CD14-positive monocyte (primary cell): ENCODE results near the gene MAN1C1. TPM values are rescaled to one million over a fixed set of nuclear protein-coding genes. Genes with fewer than 3 reads are reported as not detected.

ENCODE experiments used
- DNase-seq, 3 donors: peaks; one replicate each; pipeline ENCODE4 v3.0.0-alpha.2; 2011 to 2022
- H2AFZ ChIP-seq: 2 replicates; pipeline ENCODE4 v1.6.0; 2012; ENCODE audit warnings: mild to moderate bottlenecking, low read depth, low read length, inconsistent platforms; ENCODE audit not compliant: insufficient read depth, poor library complexity, severe bottlenecking
- H3K27ac ChIP-seq, 2 donors: 1 replicate in 1 of 2; 2 replicates in 1 of 2; pipeline ENCODE4 v1.5.1; 2012 to 2013; ENCODE audit warnings: low read length in 2 of 2, control low read depth in 1 of 2, inconsistent platforms in 1 of 2, low read depth in 1 of 2, mild to moderate bottlenecking in 1 of 2
- H3K27me3 ChIP-seq, 2 donors: one replicate each; pipeline versions ENCODE4 v1.6.0 to v1.6.1; 2011 to 2013; ENCODE audit warnings: low read length in 2 of 2; ENCODE audit not compliant: control insufficient read depth in 2 of 2, insufficient read depth in 2 of 2
- H3K36me3 ChIP-seq, 2 donors: replicated peaks in 1 of 2; 1 replicate in 1 of 2; 2 replicates in 1 of 2; pipeline versions ENCODE4 v1.5.1 to v1.6.1; 2012 to 2013; ENCODE audit warnings: low read length in 2 of 2, control low read depth in 1 of 2, inconsistent platforms in 1 of 2, mild to moderate bottlenecking in 1 of 2; ENCODE audit not compliant: insufficient read depth in 2 of 2, control insufficient read depth in 1 of 2
- H3K4me1 ChIP-seq, 2 donors: 1 replicate in 1 of 2; 2 replicates in 1 of 2; pipeline versions ENCODE4 v1.5.1 to v1.6.1; 2012 to 2013; ENCODE audit warnings: low read length in 2 of 2, control low read depth in 1 of 2, inconsistent platforms in 1 of 2, mild to moderate bottlenecking in 1 of 2, moderate library complexity in 1 of 2; ENCODE audit not compliant: insufficient read depth in 2 of 2, control insufficient read depth in 1 of 2
- H3K4me2 ChIP-seq: replicated peaks from 2 replicates; pipeline ENCODE3; 2012; ENCODE audit warnings: low read length, moderate library complexity, mild to moderate bottlenecking; ENCODE audit not compliant: poor library complexity, severe bottlenecking; ENCODE audit errors: extremely low read depth
- H3K4me3 ChIP-seq, 3 experiments: fragments of 200-600 bp in 1 of 3; sonication (generic) in 1 of 3; replicated peaks in 1 of 3; 1 replicate in 2 of 3; 2 replicates in 1 of 3; pipeline ENCODE4 v1.5.1; 2011 to 2013; ENCODE audit warnings: low read length in 3 of 3, mild to moderate bottlenecking in 3 of 3, control low read depth in 2 of 3, low read depth in 2 of 3, inconsistent platforms in 1 of 3, moderate library complexity in 1 of 3
- H3K79me2 ChIP-seq: 2 replicates; pipeline ENCODE4 v1.6.0; 2012; ENCODE audit warnings: mild to moderate bottlenecking, control low read depth, inconsistent platforms, low read length, moderate library complexity; ENCODE audit not compliant: insufficient read depth
- H3K9ac ChIP-seq: 2 replicates; pipeline ENCODE4 v1.6.0; 2017; ENCODE audit warnings: low read length, mild to moderate bottlenecking; ENCODE audit not compliant: insufficient read depth, poor library complexity, severe bottlenecking
- H3K9me3 ChIP-seq, 2 donors: replicated peaks in 1 of 2; 1 replicate in 1 of 2; 2 replicates in 1 of 2; pipeline versions ENCODE4 v1.5.1 to v1.6.1; 2012 to 2013; ENCODE audit warnings: low read length in 2 of 2, control low read depth in 1 of 2; ENCODE audit not compliant: control insufficient read depth in 1 of 2, insufficient read depth in 1 of 2
- H4K20me1 ChIP-seq: 2 replicates; pipeline ENCODE4 v1.6.0; 2012; ENCODE audit warnings: mild to moderate bottlenecking, low read length, control low read depth, moderate library complexity; ENCODE audit not compliant: insufficient read depth
- H3K27ac Mint-ChIP-seq, 7 donors: one replicate each; pipeline ENCODE4 v1.8.0; 2020; ENCODE audit warnings: mild to moderate bottlenecking in 7 of 7, mixed read lengths in 7 of 7, moderate library complexity in 6 of 7, inconsistent platforms in 2 of 7
- H3K27me3 Mint-ChIP-seq, 3 donors: one replicate each; pipeline ENCODE4 v1.8.0; 2021 to 2022; ENCODE audit warnings: low read depth in 3 of 3, mild to moderate bottlenecking in 3 of 3, mixed read lengths in 3 of 3, moderate library complexity in 3 of 3, inconsistent platforms in 1 of 3
- H3K36me3 Mint-ChIP-seq, 2 donors: one replicate each; pipeline ENCODE4 v1.8.0; 2020; ENCODE audit warnings: mixed read lengths in 2 of 2, inconsistent platforms in 1 of 2, mild to moderate bottlenecking in 1 of 2
- H3K4me1 Mint-ChIP-seq: one replicate; pipeline ENCODE4 v1.8.0; 2020; ENCODE audit warnings: mild to moderate bottlenecking, mixed read lengths
- H3K4me3 Mint-ChIP-seq, 2 donors: one replicate each; pipeline ENCODE4 v1.8.0; 2020; ENCODE audit warnings: mild to moderate bottlenecking in 2 of 2, mixed read lengths in 2 of 2, moderate library complexity in 1 of 2
- H3K9me3 Mint-ChIP-seq, 7 donors: one replicate each; pipeline ENCODE4 v1.8.0; 2020 to 2022; ENCODE audit warnings: mixed read lengths in 7 of 7, mild to moderate bottlenecking in 6 of 7, moderate library complexity in 6 of 7, inconsistent platforms in 2 of 7
- WGBS: methylation state at CpG from one replicate; pipeline ENCODE4 v1.1.5; 2013; ENCODE audit warnings: missing lambda C conversion rate; ENCODE audit not compliant: insufficient coverage; 5-methylcytosine and 5-hydroxymethylcytosine counted together
- intact Hi-C, 2 donors: fragments of 100-400 bp; cut with micrococcal nuclease; formaldehyde crosslinking; loops; one replicate each; pipeline versions ENCODE4 v1.15.0 to v1.15.1; 2023
- polyA plus RNA-seq, 3 donors: library from polyadenylated mRNA; depleted of rRNA in 1 of 3; unstranded in 2 of 3; stranded (reverse) in 1 of 3; fragments of 300-500 nt in 2 of 3; fragments of >200 nt in 1 of 3; fragmentation: Illumina TruSeq in 2 of 3; gene quantifications; 1 replicate in 2 of 3; 2 replicates in 1 of 3; pipeline ENCODE4 v1.2.3, GENCODE V29; 2012 to 2021
- TF ChIP-seq, protein P1 (sequence below): fragments of 200-600 bp; IDR thresholded peaks from one replicate; pipeline ENCODE4 v1.8.0; 2022; ENCODE audit warnings: antibody characterized with exemption, mild to moderate bottlenecking

MAN1C1 gene
- polyA plus RNA-seq, 3 donors, result 1.2 to 7.2 (median 1.7) TPM

- Mint-ChIP-seq H3K36me3 (peaks cover 25 to 36% of the 10 kb centered on the region in 2 donors), H3K9me3 (no peaks in the 10 kb centered on the region), H3K27ac (no peak overlapping the region), H3K4me1 (peaks cover 14% of the 10 kb centered on the region), H3K4me3 (no peak overlapping the region), H3K27me3 (peaks cover 0 to 2% (median 0%) of the 10 kb centered on the region in 3 donors)
- H2AFZ ChIP-seq, result no peak overlapping the region
- no peak overlapping the region for H3K9ac ChIP-seq
- H4K20me1 ChIP-seq, result no peaks in the 10 kb centered on the region
- TF ChIP-seq, protein P1, sequence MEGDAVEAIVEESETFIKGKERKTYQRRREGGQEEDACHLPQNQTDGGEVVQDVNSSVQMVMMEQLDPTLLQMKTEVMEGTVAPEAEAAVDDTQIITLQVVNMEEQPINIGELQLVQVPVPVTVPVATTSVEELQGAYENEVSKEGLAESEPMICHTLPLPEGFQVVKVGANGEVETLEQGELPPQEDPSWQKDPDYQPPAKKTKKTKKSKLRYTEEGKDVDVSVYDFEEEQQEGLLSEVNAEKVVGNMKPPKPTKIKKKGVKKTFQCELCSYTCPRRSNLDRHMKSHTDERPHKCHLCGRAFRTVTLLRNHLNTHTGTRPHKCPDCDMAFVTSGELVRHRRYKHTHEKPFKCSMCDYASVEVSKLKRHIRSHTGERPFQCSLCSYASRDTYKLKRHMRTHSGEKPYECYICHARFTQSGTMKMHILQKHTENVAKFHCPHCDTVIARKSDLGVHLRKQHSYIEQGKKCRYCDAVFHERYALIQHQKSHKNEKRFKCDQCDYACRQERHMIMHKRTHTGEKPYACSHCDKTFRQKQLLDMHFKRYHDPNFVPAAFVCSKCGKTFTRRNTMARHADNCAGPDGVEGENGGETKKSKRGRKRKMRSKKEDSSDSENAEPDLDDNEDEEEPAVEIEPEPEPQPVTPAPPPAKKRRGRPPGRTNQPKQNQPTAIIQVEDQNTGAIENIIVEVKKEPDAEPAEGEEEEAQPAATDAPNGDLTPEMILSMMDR, result no peak
- no peaks in the 10 kb centered on the region for H3K27me3 ChIP-seq
- H3K4me2 ChIP-seq, result no peak overlapping the region
- peaks cover 6 to 40% of the 10 kb centered on the region in 2 donors for H3K36me3 ChIP-seq
- no peak for DNase-seq
- H3K9me3 ChIP-seq, result no peaks in the 10 kb centered on the region
- H3K4me3 ChIP-seq, result no peak overlapping the region
- WGBS, result 94% methylated on average over 7 of the region's 11 CpGs
- H3K4me1 ChIP-seq, result peaks cover 0 to 5% of the 10 kb centered on the region in 2 donors
- H3K27ac ChIP-seq, result no peak overlapping the region
- intact Hi-C loops, result no loop called here
- H3K79me2 ChIP-seq, result no peaks in the 10 kb centered on the region
Measured at GRCh38 chr1:25760122-25760719, 143.6 kb downstream of the MAN1C1 start.

- Mint-ChIP-seq H3K4me1 (peaks cover 12% of the 10 kb centered on the region), H3K27ac (no peak overlapping the region), H3K4me3 (no peak overlapping the region), H3K27me3 (peaks cover 0 to 2% (median 2%) of the 10 kb centered on the region in 3 donors), H3K9me3 (no peaks in the 10 kb centered on the region), H3K36me3 (peaks cover 24 to 32% of the 10 kb centered on the region in 2 donors)
- Histone ChIP-seq H3K4me3 (no peak overlapping the region), H3K4me1 (peaks cover 0 to 5% of the 10 kb centered on the region in 2 donors), H3K9ac (no peak overlapping the region), H3K27me3 (no peaks in the 10 kb centered on the region), H3K9me3 (no peaks in the 10 kb centered on the region), H3K27ac (no peak overlapping the region), H4K20me1 (no peaks in the 10 kb centered on the region), H3K4me2 (no peak overlapping the region), H3K79me2 (no peaks in the 10 kb centered on the region), H2AFZ (no peak overlapping the region), H3K36me3 (peaks cover 6 to 36% of the 10 kb centered on the region in 2 donors)
- intact Hi-C loops, result no loop called here
- no peak for DNase-seq
- 100% methylated on average over 2 of the region's 5 CpGs for WGBS
- TF ChIP-seq, protein P1, result no peak
Measured at GRCh38 chr1:25760871-25761270, 144.3 kb downstream of the MAN1C1 start.
